ENCODE results near the gene CNN3.
A peak's percentile ranks its signal among the peaks of the same experiment; 100 is the strongest.

The CNN3 gene

DNA sequence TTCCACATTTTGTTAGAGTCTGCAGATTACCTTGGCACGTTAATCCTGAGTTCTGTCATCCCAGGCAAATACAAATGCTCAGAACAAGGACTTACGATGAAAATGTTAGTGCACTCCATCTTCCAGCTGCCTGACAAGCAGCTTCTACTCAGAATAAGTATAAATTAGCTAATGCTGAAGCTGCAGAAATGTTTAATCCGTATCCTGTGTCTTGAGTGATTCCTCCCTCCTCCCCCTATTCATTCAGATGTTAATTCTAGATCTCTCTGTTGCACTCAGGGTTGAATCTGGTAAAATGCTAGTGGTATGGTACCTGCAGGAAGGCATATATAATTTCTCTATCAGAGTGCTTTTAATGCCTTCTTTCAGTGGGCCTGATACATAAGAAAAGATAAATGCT, 39.8 kb downstream of the CNN3 start:
- DNase-seq = no peak

DNA sequence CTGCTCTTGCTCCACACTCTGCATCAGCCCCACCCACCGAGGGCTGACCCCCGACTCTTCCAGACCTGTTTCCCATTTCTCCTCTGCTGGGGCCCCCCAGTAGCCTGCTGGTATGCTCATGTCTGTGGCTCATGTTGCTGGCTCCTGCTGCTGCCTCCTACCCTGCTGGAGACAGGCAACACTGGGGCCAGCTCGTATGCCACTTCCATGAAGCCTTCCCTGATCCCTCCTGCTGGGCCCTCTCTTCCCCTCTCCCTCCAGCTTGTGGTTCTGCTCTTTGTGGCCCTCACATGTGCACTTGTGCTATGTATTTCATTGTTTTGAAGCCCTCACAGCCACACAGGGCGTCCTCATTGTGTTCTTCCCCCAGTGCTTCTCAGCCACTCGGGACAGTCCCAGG, 40.5 kb downstream of the CNN3 start:
- no peak for DNase-seq

DNA sequence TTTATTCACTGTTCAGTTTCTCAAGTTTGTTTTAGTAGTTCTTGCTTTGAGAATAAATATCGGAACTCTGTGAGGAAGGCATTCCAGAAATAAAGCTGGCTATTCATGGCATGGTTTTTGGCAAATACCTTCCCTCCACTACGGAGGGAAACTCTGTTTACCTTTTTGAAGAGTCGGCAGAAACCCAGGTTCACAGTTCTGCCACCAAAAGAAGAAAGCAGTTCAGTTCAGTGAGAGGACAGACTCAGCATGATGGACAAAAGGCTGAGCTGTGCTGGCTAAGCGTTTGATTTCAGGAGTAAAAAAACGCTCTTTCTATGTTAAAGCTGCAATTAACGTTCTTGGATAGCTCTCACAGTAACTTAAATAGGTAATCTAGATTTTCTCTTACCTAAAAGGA, 42.4 kb downstream of the CNN3 start:
- no peak for DNase-seq

- peak in 7 of 14 donors; percentile 20 to 53 (median 31) for DNase-seq
Observed at GRCh38 chr1:94884106-94884505, 42.8 kb downstream of the CNN3 start.

DNA sequence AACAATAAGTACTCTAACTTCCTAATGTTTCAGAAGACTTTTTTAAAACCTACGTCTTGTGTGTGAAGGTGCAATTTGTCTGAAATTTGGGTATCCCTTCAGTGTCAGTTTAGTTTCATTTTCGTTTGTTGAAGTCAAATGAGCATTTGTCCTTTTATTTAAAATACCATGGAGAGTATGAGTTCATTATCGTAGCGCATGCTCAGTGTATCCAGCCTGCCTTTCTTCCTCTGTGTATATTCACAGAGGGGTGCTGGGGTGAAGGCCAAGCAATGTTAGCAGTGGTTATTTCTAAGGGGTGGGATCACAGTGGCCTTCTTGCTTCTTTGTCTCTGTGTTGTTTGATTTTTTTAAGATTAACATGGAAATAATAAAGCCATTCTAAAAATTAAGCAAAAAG, 43.2 kb downstream of the CNN3 start:
- DNase-seq = no peak

DNA sequence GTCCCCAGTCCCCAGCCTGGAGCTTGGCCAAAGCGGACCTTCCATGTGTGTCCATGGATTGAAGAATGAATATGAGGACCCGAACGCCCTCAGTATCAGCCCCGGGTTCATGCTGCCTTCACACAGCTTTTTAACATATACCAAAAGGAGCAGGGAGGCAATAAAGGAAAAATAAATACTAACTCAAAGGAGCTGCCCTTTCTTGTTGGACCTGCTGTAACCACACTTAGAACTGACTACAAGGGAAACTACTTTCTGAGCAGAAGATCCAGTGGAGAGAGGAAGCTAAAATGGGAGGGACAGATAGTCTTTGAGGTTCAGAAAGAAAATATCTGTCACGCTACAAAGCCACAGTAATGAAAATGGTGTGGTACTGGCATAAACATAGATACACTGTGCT, 48.6 kb downstream of the CNN3 start:
- no peak for DNase-seq

- no peak for DNase-seq
Observed at GRCh38 chr1:94876362-94876761, 50.5 kb downstream of the CNN3 start.

DNA sequence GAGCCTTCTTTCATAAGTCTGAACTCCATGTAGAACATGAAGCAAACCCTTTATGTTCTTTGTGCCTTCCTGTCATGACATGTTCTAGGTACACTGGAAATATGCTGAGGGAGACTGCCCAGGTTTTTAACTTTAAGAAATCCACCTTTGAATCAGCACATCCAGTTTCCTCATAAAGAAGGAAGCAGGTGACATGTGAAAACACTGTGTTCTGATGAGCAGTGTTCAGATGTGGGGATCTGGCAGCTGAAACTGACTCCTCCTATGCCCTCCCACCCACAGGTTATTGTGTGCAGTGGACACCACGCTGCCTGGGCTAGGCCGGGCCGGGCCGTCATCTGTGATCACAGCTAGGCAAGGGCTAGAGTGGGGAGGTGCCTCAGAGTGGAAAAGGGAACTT, 51.1 kb downstream of the CNN3 start:
- no peak for DNase-seq

DNA sequence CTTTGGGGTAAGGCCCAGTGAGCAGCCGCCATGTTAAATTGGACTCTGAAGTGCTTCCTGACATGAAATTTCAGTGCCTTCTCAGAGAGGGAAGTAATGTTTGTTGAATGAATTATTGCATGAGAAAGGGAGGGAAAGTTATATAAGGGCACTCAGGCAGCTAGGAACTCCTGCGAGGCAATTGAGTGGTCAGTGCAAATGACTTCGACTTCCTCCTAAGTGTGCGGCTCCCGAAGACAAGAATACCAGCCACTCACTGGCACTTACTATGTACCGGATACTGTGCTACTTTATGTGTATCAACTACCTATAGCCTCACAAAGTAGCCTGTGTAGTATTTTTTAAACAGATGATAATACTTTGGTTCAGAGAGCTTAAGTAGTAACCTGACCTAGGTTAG, 52.5 kb downstream of the CNN3 start:
- no peak for DNase-seq

- peak in 10 of 14 donors; percentile 25 to 87 (median 64) for DNase-seq
Observed at GRCh38 chr1:94873520-94874351, 53.2 kb downstream of the CNN3 start.

- no peak for DNase-seq
Observed at GRCh38 chr1:94872771-94873495, 54.0 kb downstream of the CNN3 start.

- no peak for DNase-seq
Observed at GRCh38 chr1:94871031-94871430, 55.9 kb downstream of the CNN3 start.

DNA sequence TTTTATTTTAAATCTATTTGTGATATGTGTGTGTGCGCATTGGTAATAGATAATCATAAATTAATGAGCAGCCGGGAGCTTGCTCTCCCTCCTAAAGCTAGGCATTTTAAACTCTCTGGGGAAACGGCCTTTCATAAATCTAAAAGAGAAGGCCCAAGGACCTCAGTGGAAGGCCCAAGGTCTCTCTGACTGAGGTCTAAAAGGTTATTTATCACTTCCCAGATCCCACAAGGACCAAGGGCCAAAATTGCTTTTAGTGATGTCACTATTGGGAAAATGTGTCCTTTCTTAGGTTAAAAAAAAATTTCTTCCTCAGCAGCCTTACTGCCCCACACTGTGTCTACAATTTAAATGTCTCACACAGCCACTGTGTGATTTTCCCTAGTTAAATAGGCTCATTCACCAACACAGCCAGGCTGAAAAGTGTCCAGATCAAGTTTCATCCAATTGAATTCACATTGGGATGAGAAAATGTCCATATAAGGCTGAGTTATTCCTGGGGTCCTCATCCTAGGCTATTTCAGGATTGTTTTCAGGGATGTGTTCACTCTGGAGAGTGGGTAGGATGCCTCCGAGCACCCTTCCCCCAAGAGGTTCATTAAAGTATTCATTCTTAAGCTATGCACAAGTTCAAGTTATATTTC, 60.6 kb downstream of the CNN3 start:
- peak in 1 of 14 donors; percentile 30 for DNase-seq

DNA sequence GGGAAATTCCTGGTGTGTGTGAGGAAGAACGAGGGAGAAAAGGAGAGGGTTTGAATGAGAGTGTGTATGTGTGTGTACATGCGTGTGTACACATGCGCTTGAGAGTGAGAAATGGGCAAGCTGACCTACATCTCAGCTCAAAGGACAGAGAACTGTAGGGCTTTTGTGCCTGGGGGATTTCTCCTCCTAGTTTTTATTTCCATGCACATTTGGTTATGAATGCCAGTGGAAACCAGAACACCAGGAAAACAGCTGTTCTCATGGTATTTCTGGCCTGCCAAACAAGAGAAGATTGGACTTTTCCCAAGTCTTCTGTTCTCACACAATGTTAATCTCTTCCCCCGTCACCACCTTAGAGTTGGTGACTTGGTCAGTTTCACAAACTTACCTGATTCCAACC, 61.5 kb downstream of the CNN3 start:
- no peak for DNase-seq

DNA sequence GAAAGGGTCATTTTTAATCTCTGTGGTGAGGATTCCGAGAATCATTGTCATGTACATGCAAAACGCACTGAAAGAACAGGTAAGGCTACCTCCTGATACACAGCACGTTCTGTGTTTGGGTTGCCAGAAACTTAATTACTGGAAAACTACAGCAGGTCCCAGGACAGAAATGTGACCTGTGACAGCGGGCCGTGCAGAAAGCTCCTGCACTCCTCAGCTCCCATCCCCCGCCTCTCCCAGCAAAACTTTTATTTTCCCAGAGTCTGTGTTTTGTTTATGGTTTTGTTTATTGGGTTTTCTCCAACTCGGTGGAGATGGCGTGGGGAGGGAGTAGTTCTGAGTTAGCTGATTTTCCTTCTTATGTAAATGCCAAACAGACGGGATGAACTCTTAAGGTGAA, 62.1 kb downstream of the CNN3 start:
- no peak for DNase-seq

DNA sequence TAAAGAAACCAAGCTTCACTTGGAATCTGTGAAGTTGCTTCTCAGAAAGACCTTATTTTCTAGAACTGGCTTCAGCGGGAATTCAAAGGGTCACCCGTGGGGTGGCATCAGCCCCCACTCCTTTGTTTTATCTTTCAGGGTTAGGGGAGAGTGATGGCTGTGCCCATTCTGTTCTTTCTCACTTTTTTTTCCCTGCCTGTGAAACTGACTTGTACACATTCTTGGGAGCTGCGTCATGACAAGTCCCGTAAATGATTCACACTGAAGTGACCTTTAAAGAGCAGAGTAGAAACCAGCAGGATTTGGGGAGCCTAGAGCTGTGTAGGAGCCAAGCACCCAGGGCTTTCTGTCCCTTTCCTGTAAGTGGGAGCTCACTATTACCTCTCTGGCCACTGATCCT, 63.0 kb downstream of the CNN3 start:
- peak in 9 of 14 donors; percentile 18 to 65 (median 30) for DNase-seq

DNA sequence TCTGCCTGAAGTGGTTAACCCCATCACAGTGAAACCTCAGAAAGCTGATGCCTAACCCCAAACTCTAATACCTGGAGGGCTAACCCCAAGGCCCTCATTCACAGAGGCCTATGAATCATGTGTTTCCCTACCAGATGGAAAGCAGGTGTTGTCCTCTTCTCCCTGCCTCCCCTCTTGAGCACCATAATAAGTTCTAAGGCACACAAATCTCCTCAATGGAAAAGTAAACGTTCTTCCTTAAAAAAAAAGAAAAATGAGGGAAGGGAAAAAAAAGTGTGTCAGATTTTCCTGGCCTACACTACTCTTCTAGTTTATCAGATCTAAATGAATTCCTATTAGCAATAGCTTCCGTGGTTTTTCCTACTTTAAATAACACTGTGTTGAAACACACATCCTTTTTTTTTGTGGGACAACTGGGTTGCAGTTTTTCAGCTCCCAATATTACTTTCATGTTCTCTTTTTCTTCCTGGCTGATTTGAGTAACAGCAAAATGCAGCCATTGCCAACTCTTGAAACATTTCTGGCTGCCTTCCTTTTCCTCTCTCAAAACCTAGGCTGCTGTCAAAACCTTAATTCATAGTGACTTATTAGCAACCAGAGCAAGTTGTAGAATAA, 63.5 kb downstream of the CNN3 start:
- DNase-seq = peak in 1 of 14 donors; percentile 41

- no peak for DNase-seq
Observed at GRCh38 chr1:94862718-94863117, 64.2 kb downstream of the CNN3 start.

DNA sequence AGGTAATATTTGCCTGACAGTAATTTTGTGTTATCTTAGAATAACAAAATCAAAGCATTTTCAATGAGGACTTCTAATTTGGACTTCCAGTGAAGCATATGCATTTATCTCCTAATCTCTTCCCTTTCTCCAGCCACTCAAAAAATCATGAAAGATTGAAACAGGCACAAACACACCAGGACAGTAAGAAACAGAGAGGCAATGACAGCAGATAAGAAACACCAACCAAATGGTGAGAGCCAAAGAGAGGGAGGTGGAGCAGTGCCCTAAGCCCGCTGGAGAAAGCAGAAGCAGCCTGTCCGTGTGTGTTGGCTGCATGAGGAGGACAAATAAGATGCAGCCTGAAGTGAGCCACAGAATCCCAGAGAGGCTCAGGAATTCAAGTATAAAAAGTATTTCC, 67.7 kb downstream of the CNN3 start:
- DNase-seq = peak in 1 of 14 donors; percentile 43

DNA sequence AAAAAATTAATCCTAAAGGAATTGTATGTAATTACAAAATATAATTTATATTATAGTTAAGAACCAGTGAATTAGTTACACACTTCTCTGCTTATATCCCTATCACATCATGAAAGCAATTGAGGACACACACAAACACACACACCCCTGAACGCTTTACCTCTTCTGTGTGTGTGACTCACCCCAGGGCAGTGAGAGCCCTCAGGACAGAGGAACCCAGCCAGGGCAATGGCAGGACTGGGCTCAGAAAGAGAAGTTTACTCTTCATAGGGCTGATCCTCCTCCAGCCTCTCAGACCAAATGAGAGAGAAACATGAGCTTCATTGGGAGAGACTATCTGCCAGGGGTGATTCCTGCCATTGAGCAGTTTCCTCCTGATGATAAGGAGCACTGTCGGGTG, 68.6 kb downstream of the CNN3 start:
- DNase-seq = no peak

DNA sequence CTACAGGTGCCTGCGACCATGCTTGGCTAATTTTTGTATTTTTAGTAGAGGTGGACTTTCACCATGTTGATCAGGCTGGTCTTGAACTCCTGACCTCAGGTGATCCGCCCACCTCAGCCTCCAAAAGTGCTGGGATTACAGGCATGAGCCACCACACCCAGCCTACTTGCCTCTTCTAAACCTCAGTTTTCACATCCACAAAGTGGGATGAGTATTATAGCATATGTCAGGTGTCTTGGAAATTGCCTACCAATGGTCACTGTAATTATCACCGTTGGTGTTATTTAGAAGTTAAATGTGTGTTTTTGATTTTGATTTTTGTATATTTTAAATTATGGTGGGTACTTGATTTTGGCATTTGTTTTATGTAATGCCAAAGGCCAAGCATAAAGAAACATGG, 70.0 kb downstream of the CNN3 start:
- no peak for DNase-seq

DNA sequence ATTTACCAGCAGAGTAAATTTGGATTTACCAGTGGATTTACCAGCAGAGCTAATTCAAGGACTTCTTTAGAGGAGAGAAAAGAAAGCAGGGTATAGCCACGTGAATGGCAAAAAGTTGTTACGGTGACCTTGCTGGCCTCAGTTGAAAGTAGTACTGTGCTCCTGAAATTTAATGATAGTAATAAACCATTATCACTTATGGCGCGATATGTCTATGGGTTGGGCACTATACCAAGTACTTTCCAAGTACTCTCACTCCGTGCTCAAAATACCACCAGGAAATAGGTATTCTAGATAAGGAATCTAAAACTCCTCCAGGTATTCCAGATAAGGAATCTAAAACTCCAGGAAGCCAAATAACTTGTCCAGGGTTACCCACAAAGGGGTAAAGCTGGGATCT, 70.9 kb downstream of the CNN3 start:
- no peak for DNase-seq

DNA sequence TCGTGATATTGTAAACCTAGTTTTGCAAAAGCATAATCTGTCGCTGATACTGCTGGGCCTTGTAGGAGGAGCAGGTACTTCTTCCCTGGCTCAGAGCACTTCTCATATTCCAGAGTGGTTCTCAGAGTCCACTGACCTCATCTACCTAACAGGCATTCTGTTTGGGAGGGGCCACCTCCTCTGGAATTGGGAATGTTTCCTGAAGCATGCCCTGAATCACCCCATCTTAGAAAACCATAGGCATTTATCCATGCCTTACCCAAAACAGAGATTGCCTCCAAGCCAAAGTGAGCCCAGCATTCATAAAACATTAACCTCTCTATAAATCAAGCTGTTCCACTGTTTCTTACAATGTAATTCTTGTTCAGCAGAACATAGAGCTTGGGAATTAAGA, 71.6 kb downstream of the CNN3 start:
- peak in 1 of 14 donors; percentile 86 for DNase-seq
